Limb (tissue), 2 donors: Measurements from ENCODE around the gene KCNG4.
A peak's percentile ranks its signal among the peaks of the same experiment; 100 is the strongest.
"Not testable (repeated sequence)": the region's sequence is repeated elsewhere in the genome, so short reads cannot be mapped to it uniquely, and the experiment has no call there.

ENCODE experiments used
- DNase-seq, 2 donors: peaks; one replicate each; pipeline ENCODE4 v3.0.0-alpha.2; 2016; ENCODE audit errors: extremely low spot score in 2 of 2

Gene KCNG4

GRCh38 chr16:84207251-84207650 lies 32.6 kb downstream of the KCNG4 start:
- no peak for DNase-seq

DNA sequence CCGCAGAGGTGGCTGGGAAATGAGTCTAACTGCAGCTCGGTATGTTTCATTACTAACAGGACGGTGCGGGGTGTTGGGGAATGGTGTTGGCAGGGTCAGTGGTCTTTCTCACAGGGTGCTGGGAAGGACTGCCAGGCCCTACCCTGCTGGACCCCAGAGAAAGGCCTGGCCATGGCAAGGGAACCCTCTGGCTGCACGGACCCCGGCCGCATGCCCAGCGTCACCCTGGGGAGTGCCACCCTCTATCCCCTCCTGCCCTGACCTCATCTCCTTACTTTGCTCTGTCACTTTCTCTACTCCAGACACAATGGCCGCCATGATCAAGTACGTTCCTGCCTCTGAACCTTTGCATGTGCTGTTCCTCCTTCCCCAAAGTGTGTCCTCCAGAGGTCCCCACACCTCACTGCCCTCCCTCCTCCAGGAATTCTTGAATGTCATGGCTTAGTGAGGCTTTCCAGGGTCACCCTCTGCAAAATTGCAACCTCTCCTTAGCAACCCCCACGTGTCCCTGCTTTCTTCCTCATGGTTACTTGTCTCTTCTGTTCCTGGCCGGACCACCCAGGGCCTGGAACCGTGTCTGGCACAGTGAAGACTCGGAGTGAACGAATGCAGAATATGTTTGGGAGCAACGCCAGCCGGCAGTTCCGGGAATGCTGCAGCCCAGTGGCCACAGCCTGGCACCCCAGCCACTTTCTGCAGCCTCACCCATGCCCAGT lies 33.7 kb downstream of the KCNG4 start:
- no peak for DNase-seq

GRCh38 chr16:84205123-84205522 lies 34.7 kb downstream of the KCNG4 start:
- not testable (repeated sequence) for DNase-seq

DNA sequence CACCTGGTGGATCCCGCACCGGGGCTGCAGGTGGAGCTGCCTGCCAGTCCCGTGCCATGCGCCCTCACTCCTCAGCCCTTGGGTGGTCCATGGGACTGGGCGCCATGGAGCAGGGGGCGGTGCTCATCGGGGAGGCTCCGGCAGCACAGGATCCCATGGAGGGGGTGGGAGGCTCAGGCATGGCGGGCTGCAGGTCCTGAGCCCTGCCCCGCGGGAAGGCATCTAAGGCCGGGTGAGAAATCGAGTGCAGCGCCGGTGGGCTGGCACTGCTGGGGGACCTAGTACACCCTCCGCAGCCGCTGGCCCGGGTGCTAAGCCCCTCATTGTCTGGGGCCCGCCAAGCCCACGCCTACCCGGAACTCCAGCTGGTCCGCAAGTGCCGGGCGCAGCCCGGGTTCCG lies 35.3 kb downstream of the KCNG4 start:
- DNase-seq, result not testable (repeated sequence)

DNA sequence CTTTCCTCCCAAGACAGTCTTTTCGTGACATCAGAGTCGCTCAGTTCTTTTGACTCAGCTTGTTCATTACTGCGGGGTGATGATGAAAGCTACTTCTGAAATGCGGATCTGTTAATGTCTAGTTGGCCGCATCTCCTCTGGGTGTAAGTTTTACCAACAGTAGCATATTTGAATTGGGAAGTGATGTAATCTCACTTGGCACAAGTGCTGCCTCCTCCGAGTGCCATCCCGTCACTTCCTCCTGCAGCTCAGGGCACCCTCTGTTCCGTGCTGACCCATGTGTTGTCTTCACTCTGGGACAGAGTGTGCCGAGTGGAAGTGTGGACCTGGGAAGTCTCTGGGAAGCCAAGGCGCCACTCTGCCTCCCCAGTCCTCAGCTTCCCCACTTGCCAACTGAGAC lies 40.0 kb downstream of the KCNG4 start:
- no peak for DNase-seq

GRCh38 chr16:84199097-84199496 lies 40.7 kb downstream of the KCNG4 start:
- DNase-seq, result no peak

DNA sequence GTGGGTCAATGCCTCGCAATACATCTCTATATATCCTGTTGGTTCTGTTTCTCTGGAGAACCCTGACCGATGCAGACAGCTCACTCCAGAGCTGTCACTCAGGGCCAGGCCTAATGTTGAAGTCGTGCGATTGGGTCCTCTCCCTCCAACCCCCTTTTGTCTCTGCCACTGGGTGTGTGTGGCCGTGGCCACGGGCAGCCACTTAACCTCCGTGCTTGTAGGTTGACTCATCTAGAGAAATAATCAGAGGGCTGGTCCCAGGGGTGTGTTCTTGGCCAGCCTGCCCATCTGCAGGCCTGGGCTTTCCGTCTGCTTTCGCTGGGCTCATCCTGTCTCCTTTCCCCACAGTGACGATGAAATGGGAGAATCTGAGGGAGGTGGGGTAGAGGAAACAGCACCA lies 41.4 kb downstream of the KCNG4 start:
- DNase-seq, result no peak

- no peak for DNase-seq
Measured at GRCh38 chr16:84197466-84198128, 42.2 kb downstream of the KCNG4 start.

DNA sequence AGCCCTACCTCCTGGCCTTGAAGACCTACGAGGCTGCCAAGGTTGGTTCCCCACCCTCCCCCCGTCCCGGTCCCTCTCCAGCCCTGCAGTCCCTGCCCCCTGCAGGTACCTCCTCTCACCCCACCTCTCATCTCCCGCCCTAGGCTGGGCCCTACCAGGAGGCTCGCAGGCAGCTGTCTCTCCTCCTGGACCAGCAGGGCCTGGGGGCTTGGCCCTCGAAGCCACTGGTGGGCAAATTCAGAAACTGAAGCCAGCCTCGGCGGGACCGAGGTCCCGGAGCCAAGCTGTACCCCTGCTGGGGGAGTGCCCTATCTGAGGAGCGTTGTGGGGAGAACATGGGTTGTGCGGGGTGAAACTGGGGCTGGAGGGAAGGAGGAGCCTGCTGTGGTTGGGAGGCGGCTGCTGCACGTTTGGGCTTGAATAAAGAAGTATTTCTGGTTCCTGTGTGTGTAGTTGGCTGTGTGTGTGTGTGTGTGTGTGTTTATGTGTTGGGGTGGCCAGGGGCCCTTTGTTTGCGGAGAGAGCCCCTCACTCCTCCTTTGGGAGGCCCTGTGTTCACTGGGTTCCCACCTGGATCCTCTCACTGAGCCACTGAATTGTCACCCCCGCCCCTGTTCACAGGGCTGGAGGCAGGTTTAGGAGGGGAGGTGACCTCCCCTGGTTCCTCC lies 43.0 kb downstream of the KCNG4 start:
- DNase-seq, result no peak

- DNase-seq, result no peak
Measured at GRCh38 chr16:84196101-84196500, 43.7 kb downstream of the KCNG4 start.

DNA sequence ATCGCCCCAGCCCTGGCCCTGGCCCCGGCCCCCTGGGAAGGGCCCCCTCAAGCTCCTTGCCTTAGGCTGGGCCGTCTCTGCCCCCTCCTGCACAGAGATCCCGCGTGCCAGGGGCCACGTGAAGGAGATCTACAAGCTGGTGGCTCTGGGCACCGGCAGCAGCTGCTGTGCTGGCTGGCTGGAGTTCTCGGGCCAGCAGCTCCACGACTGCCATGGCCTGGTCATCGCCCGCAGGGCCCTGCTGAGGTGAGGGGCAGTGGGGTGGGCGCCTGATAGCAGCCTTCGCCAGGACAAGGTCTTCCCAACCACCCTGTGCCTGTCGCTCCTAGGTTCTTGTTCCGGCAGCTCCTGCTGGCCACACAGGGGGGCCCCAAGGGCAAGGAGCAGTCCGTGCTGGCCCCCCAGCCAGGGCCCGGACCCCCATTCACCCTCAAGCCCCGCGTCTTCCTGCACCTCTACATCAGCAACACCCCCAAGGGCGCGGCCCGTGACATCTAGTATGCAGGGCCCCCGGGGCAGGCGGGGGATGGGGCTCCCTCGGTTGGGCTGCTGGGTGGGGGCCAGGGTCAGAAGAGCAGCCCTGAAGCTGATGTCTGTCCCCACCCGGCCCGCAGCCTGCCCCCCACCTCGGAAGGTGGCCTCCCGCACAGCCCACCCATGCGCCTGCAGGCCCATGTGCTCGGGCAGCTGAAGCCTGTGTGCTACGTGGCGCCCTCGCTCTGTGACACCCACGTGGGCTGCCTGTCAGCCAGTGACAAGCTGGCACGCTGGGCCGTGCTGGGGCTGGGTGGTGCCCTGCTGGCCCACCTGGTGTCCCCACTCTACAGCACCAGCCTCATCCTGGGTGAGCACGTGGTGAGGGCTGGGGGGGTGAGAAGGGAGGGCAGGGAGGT lies 44.4 kb downstream of the KCNG4 start:
- DNase-seq, result no peak

DNA sequence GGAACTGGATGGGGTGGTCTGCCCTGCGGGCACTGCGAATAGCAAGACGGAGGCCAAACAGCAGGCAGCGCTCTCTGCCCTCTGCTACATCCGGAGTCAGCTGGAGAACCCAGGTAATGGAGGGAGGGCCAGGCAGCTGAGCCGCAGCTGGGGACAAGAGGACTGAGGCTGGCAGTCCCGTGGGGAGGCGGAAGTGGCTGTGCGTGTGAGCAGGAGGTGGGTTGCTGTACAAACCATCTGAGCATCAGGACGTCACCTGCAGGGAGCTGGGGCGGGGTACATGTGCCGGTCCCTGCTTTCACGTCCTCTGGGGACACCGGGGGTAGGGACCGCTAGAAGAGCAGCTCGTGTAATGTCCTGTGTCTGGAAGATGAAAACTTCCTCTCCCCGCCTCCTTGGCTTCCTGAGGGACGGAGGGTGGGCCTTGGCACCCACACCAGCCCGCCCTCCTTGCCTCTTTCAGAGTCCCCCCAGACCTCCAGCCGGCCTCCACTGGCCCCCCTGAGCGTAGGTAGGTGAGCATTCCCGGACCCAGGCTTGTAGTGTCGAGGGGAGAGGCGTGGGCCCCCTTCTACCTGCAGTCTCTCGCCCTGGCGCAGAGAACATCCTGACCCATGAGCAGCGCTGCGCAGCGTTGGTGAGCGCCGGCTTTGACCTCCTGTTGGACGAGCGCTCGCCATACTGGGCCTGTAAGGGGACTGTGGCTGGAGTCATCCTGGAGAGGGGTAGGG lies 45.2 kb downstream of the KCNG4 start:
- no peak for DNase-seq

DNA sequence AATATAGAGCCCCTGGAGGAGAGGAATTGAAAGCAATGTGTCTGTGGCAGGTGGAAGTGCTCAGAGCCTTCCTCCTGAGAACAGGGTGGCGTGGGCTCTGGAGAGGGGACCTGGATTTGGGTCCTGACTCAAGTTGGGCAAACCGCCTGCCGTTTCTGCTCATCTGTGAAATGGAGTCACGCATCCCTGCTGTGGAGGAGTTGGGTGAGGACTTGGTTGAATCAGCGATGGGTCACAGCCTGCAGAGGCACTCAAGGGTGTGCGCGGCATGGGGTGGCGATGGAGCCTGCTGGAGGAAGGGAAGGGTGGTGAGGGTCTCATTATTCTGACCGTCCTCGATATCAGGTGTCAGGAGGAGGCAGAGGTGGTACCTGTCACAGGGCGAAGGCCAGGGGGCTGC lies 45.8 kb downstream of the KCNG4 start:
- no peak for DNase-seq

DNA sequence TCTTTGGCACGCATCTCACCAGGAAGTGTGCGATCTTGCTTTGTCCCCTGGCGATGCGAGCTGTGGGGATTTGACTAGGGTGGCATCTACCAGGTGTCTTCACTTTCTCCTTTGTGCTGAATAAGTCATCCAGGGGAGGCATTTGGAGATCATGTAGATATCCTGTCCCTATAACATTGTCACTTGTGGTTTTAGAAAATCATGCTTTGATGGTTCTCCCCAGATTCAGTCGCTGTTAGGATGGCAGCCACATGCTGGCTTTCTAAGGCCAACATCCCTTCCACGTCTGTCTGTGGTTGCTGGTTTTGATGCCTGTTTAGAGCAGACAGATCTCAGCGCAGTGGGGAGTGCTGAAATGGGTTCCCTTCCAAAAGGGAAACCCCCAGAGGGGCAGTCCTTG lies 46.3 kb downstream of the KCNG4 start:
- DNase-seq, result no peak

DNA sequence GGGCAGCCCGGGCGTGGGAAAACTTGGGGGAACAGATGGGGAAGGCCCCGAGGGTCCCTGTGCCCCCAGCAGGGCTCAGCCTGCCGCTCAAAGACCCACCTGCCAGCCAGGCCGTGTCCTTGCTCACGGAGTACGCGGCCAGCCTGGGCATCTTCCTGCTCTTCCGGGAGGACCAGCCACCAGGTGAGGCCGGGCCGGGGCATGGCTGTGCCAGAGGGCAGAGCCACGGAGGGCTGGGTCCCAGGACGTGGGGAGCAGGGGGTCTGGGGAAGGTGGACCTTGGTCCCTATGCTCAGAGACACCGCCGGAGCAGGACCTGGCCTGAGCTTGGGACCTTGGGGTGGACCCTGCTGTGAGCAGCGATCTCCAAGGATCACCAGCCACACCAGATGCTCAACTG lies 48.3 kb downstream of the KCNG4 start:
- no peak for DNase-seq

- DNase-seq, result no peak
Measured at GRCh38 chr16:84190731-84191388, 49.0 kb downstream of the KCNG4 start, which contains the start of gene ADAD2. TSS of gene ADAD2 (plus strand) at chr16:84191157. CDS start at chr16:84191231, 74 bp downstream.

DNA sequence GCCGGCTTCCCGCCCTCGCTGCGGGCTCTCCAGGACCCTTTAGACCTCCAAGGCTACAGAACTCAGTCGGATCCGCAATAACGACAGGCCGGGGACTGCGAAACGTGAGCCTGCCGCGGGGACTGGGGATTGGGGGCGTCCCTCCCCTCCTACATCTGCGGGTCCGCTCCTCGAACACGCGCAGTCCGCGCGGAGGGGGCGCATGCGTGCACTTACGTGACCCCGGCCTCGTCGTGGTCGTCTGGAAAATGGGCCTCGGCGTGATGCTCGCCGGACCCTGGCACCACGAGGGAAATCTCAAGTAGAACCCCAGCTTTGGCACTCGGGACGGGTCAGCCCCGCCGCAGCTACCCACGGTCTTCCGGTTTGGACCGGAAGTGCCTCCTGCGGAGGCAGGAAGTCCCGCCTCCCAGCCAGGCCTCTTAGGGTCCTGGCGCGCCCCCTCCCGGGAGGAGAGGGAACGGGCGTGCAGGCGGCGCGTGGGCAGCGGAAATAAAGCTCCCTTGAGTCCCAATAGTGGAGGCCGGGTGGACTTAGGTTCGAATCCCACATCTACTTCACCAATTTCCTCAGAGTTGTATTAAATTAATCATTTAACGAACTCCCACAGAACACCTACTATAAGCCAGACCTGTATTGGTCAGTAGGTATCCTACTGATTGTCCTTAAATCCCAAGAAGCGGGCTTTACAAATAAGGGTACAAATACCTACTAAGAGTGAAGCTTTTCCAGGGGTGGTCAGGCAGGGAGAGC lies 53.0 kb downstream of the KCNG4 start, which contains the start of gene TAF1C:
TAF1C (minus strand) TSS at position 373 of the 753 bp plus-strand sequence. CDS start 2,069 bp downstream, outside the sequence.
- DNase-seq, result peak; percentile 92 to 95

DNA sequence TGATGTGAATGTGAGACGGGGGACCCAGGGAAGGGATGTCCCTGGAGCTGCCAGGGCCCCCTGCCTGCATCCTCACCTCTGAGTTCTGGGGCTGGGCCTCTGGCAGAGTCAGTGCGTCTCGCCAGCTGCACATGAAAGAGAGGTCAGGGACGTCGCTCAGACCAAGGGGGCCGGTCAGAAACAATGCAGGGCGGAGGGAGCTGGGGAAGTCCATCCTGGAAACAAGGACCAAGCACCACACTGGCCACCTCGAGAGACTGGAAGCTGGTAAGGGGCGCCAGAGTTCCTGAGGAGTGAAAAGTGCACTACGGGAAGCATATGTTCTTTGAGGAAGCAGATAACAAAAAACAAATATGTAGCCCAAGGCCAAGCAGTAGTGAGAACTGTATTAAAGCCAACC lies 55.0 kb downstream of the KCNG4 start:
- no peak for DNase-seq

DNA sequence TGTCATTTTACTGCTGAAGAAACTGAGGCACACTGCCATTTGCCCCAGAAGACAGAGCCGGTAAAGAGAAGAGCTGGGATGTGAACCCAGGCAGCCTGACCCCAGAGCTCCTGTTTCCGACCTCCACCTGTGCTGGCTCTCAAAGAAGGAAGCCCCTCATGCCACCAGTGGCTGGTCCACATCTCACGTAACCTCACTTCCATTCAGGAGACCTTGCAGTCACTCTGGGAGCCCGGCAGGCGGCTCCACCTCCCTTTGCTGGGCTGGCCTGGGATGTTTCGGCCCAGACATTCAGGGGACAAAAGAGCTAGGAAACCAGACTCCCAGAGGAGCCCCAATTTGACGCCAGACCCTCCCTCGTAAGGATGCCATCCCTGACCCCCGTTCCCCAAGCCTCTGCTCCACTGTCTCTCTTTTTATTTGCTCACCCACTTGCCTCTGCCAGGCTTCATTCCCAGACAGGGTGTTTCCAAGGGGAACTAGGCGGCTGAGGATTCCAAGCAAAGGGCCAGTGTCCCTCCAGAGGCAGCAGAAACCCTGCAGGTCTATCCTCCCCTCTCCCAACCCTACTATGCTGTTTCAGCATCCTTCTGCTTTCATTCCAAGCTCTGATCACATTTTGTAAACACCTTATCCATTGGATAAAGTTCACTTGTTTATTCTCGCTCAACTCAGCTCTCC lies 55.8 kb downstream of the KCNG4 start:
- no peak for DNase-seq
